ENCODE data around the gene TGIF1. TPM values are rescaled to one million over a fixed set of nuclear protein-coding genes. Genes with fewer than 3 reads are reported as not detected.
A peak's percentile ranks its signal among the peaks of the same experiment; 100 is the strongest.

TGIF1 gene
- total RNA-seq, 2 donors from 2014 or later, result 68.0 to 80.6 TPM

DNA sequence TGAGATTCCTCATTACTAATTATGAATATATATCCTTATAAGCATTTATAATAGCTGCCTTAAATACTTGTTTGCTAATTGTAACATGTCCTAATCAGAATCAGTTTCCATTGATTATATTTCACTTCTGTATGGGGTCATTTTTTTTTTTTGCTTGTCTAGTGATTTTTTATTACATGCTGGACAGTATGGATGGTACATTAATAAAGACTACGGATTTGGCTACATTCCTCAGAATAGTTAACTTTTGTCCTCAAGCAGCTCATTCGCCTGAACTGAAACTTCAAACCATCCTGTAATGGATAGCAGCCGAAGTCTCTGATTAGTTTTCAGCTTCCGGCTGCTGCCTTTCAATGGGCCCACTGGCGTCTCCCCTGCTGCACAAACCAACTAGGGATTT lies 11.7 kb downstream of the TGIF1 start:
- Histone ChIP-seq H3K9ac (ENCODE audit: low read depth in 2 of 2, low read length in 2 of 2) (no peak overlapping the region), H3K27me3 (no peaks in the 10 kb centered on the region), H3K4me3 (no peak overlapping the region), H3K27ac (no peak overlapping the region), H3K36me3 (no peaks in the 10 kb centered on the region), H3K9me3 (no peaks in the 10 kb centered on the region), H3K4me1 (peaks cover 13% of the 10 kb centered on the region)
- TF ChIP-seq, protein P1, sequence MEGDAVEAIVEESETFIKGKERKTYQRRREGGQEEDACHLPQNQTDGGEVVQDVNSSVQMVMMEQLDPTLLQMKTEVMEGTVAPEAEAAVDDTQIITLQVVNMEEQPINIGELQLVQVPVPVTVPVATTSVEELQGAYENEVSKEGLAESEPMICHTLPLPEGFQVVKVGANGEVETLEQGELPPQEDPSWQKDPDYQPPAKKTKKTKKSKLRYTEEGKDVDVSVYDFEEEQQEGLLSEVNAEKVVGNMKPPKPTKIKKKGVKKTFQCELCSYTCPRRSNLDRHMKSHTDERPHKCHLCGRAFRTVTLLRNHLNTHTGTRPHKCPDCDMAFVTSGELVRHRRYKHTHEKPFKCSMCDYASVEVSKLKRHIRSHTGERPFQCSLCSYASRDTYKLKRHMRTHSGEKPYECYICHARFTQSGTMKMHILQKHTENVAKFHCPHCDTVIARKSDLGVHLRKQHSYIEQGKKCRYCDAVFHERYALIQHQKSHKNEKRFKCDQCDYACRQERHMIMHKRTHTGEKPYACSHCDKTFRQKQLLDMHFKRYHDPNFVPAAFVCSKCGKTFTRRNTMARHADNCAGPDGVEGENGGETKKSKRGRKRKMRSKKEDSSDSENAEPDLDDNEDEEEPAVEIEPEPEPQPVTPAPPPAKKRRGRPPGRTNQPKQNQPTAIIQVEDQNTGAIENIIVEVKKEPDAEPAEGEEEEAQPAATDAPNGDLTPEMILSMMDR (IDR thresholded peaks at IDR 0.05), result no peak
- intact Hi-C loops (cut with DNase I), result no loop called here
- no peak for DNase-seq

DNA sequence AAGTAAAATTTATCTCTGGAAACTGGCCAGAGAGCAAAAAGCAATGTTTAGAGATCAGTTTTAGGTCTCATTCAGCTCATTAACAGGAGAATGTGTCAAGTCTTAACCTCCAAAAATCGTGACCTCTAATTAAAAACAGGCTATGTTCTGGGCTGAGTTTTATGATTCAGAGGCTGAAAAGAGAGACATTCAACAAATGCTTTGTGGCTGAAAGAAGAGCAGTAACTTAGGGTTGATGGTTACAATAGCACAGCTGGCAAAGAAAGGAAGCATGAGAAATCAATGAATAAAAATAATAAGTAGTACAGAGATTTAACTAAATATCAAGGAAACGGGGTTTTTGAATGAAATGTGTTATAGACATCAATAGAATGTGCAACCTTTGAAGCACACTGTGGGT lies 13.1 kb downstream of the TGIF1 start:
- Histone ChIP-seq H3K9me3 (no peaks in the 10 kb centered on the region), H3K4me3 (no peak overlapping the region), H3K27ac (no peak overlapping the region), H3K4me1 (peaks cover 8% of the 10 kb centered on the region), H3K9ac (ENCODE audit: low read depth in 2 of 2, low read length in 2 of 2) (no peak overlapping the region), H3K36me3 (no peaks in the 10 kb centered on the region), H3K27me3 (no peaks in the 10 kb centered on the region)
- DNase-seq, result no peak
- intact Hi-C loops (cut with DNase I), result no loop called here
- TF ChIP-seq, protein P1 (IDR thresholded peaks at IDR 0.05), result no peak

DNA sequence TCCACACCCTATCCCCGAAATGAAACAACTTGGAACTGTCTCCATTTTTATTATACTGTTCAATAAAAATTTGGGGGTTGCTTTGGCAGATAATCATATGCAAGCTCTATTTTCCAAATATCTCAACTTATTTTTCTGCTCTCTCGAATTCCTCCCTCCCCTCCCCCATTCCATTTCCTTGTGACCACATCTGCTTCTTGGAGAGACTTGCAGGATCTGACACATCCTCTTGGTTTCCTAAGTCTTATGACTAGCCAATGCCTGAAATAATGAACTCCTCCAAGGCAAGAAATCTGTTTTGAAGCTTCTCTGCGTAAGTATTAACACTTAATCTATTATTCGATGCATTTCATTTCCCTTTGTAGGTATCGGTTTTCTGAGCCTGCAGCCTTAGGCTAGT lies 16.1 kb downstream of the TGIF1 start:
- Histone ChIP-seq H3K27me3 (no peaks in the 10 kb centered on the region), H3K27ac (no peak overlapping the region), H3K4me3 (no peak overlapping the region), H3K9ac (ENCODE audit: low read depth in 2 of 2, low read length in 2 of 2) (no peak overlapping the region), H3K4me1 (no peaks in the 10 kb centered on the region), H3K9me3 (no peaks in the 10 kb centered on the region), H3K36me3 (no peaks in the 10 kb centered on the region)
- no peak for DNase-seq
- TF ChIP-seq, protein P1 (IDR thresholded peaks at IDR 0.05), result no peak
- intact Hi-C loops (cut with DNase I), result no loop called here

DNA sequence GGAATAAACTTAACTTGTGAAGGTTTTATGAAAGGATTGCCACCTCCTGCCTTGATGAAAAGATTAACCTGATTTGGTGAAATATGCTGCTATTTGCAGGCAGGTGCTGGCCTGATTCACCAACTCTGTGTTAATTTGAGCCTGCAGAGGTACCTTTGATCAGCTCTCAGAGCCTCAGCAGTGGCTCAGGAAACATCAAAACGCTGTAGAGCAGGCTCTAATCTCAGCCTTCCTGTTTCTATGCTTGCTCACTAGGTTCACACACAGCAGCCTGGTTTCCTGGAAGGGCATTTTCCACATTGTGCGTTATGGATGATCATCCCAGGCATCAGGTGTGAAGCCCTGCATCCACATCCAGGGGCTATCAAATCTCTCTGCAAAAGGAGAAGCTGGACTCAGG lies 16.9 kb downstream of the TGIF1 start:
- TF ChIP-seq, protein P1 (IDR thresholded peaks at IDR 0.05), result no peak
- Histone ChIP-seq H3K4me1 (no peaks in the 10 kb centered on the region), H3K36me3 (no peaks in the 10 kb centered on the region), H3K9ac (ENCODE audit: low read depth in 2 of 2, low read length in 2 of 2) (no peak overlapping the region), H3K9me3 (no peaks in the 10 kb centered on the region), H3K27ac (no peak overlapping the region), H3K4me3 (no peak overlapping the region), H3K27me3 (no peaks in the 10 kb centered on the region)
- no peak for DNase-seq
- intact Hi-C loops (cut with DNase I), result no loop called here

DNA sequence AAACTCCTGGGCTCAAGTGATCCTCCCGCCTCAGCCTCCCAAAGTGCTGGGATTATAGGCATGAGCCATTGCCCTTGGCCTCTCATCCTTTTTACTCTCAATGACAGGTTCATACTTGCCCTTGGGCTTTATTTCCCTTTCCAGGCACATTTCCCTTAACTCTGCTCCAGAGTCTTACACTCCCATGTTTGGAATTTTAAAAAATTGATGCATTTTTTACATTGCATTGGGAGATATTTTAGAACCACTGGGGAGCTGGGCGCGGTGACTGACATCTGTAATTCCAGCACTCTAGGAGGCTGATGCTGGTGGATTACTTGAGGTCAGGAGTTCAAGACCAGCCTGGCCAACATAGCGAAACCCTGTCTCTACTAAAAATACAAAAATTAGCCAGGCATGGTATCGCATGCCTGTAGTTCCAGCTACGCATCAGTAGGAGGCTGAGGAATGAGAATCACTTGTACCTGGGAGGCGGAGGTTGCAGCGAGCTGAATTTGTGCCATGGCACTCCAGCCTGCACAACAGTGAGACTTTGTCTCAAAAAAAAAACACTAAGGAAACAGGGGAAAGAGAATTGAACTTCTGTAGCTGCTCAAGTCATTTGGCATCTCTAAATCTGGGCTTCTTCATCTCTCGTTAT lies 18.2 kb downstream of the TGIF1 start:
- Histone ChIP-seq H3K36me3 (no peaks in the 10 kb centered on the region), H3K9ac (ENCODE audit: low read depth in 2 of 2, low read length in 2 of 2) (no peak overlapping the region), H3K9me3 (no peaks in the 10 kb centered on the region), H3K4me3 (no peak overlapping the region), H3K27ac (no peak overlapping the region), H3K4me1 (no peaks in the 10 kb centered on the region), H3K27me3 (no peaks in the 10 kb centered on the region)
- DNase-seq, result peak; percentile 8
- intact Hi-C loops (cut with DNase I), result no loop called here
- TF ChIP-seq, protein P1 (IDR thresholded peaks at IDR 0.05), result no peak
